GM21360 (cell line): ENCODE data around the gene LAPTM5.
"Not testable (repeated sequence)": the region's sequence is repeated elsewhere in the genome, so short reads cannot be mapped to it uniquely, and the experiment has no call there.

Experiments
- ATAC-seq: cut with Tn5 transposase; IDR thresholded peaks from one replicate; pipeline ENCODE4 v1.9.1; 2021; ENCODE audit warnings: mild to moderate bottlenecking, moderate library complexity; ENCODE audit not compliant: unreplicated experiment

The LAPTM5 gene

GRCh38 chr1:30700528-30701257 is 56.9 kb downstream of the LAPTM5 start:
- ATAC-seq = no peak

GRCh38 chr1:30699762-30700161 is 57.8 kb downstream of the LAPTM5 start:
- ATAC-seq = no peak

GRCh38 chr1:30698401-30698981 is 59.1 kb downstream of the LAPTM5 start:
- no peak for ATAC-seq

- no peak for ATAC-seq
Observed at GRCh38 chr1:30697571-30698376, 59.8 kb downstream of the LAPTM5 start.

- no peak for ATAC-seq
Observed at GRCh38 chr1:30696831-30697230, 60.7 kb downstream of the LAPTM5 start.

GRCh38 chr1:30695439-30695841 is 62.1 kb downstream of the LAPTM5 start:
- no peak for ATAC-seq

- ATAC-seq = no peak
Observed at GRCh38 chr1:30694280-30695175, 63.0 kb downstream of the LAPTM5 start.

- no peak for ATAC-seq
Observed at GRCh38 chr1:30693822-30694221, 63.8 kb downstream of the LAPTM5 start.

- no peak for ATAC-seq
Observed at GRCh38 chr1:30693366-30693765, 64.2 kb downstream of the LAPTM5 start.

- ATAC-seq = no peak
Observed at GRCh38 chr1:30692948-30693301, 64.6 kb downstream of the LAPTM5 start.

GRCh38 chr1:30692201-30692947 is 65.2 kb downstream of the LAPTM5 start:
- ATAC-seq = no peak

- ATAC-seq = no peak
Observed at GRCh38 chr1:30691480-30691879, 66.1 kb downstream of the LAPTM5 start.

- ATAC-seq = no peak
Observed at GRCh38 chr1:30689901-30690645, 67.5 kb downstream of the LAPTM5 start.

- ATAC-seq = no peak
Observed at GRCh38 chr1:30688920-30689794, 68.4 kb downstream of the LAPTM5 start.

- ATAC-seq = not testable (repeated sequence)
Observed at GRCh38 chr1:30688516-30688915, 69.1 kb downstream of the LAPTM5 start.

GRCh38 chr1:30687886-30688285 is 69.7 kb downstream of the LAPTM5 start:
- ATAC-seq = no peak

GRCh38 chr1:30686236-30686935 is 71.2 kb downstream of the LAPTM5 start:
- ATAC-seq = no peak

- no peak for ATAC-seq
Observed at GRCh38 chr1:30685796-30686165, 71.8 kb downstream of the LAPTM5 start.
